ENCODE measurements around the gene PAPOLG. TPM values are rescaled to one million over a fixed set of nuclear protein-coding genes. Genes with fewer than 3 reads are reported as not detected.
A peak's percentile ranks its signal among the peaks of the same experiment; 100 is the strongest.

PAPOLG gene
- total RNA-seq, 5 donors from 2014 or later (not counting 1 experiment from before 2014, with no cell fraction given), result 20.6 to 34.8 (median 29.6) TPM

- no peak overlapping the region for H3K4me3 Mint-ChIP-seq
Measured at GRCh38 chr2:60717691-60718090, 38.4 kb upstream of the PAPOLG start.

GRCh38 chr2:60719331-60719730 lies 36.7 kb upstream of the PAPOLG start:
- Histone ChIP-seq H3K4me3 (ENCODE audit: control insufficient read depth in 1 of 2, extremely low read depth in 1 of 2, low read length in 1 of 2) (no peak overlapping the region), H3K9me3 (no peaks in the 10 kb centered on the region), H3K36me3 (ENCODE audit: control insufficient read depth in 2 of 2, extremely low read depth in 1 of 2, insufficient read depth in 1 of 2, low read length in 1 of 2) (no peaks in the 10 kb centered on the region), H3K4me1 (ENCODE audit: control insufficient read depth in 1 of 2, extremely low read depth in 1 of 2, insufficient read depth in 2 of 2, low read length in 2 of 2) (no peaks in the 10 kb centered on the region), H3K27me3 (replicated peaks in 1 of 2; ENCODE audit: control insufficient read depth in 2 of 2, extremely low read depth in 1 of 2, insufficient read depth in 2 of 2, low read length in 1 of 2) (peaks cover 0 to 2% of the 10 kb centered on the region in 2 experiments), H3K27ac (ENCODE audit: low read length) (no peak overlapping the region)
- H3K36me3 Mint-ChIP-seq, result no peaks in the 10 kb centered on the region
- H3K27me3 Mint-ChIP-seq, result no peaks in the 10 kb centered on the region
- ChIA-PET POLR2A (no interaction called here), CTCF (no interaction called here)
- no peak overlapping the region for H3K4me3 Mint-ChIP-seq
- H3K4me1 Mint-ChIP-seq, result no peaks in the 10 kb centered on the region
- ATAC-seq (replicated peaks in 1 of 4) (no peak), DNase-seq (no peak)
- no peak overlapping the region for H3K27ac Mint-ChIP-seq
- H3K9me3 Mint-ChIP-seq, result no peaks in the 10 kb centered on the region
- 0% methylated on average over 1 of the region's 7 CpGs for WGBS (ENCODE audit: insufficient coverage)

More at GRCh38 chr2:60717691-60718090, 38.4 kb upstream of the PAPOLG start:
- 52% methylated on average over 4 of the region's 5 CpGs for WGBS (ENCODE audit: insufficient coverage)
- ATAC-seq (replicated peaks in 1 of 4), result no peak
- Histone ChIP-seq H3K4me1 (ENCODE audit: control insufficient read depth in 1 of 2, extremely low read depth in 1 of 2, insufficient read depth in 2 of 2, low read length in 2 of 2) (no peaks in the 10 kb centered on the region), H3K27ac (ENCODE audit: low read length) (no peak overlapping the region), H3K9me3 (no peaks in the 10 kb centered on the region), H3K36me3 (ENCODE audit: control insufficient read depth in 2 of 2, extremely low read depth in 1 of 2, insufficient read depth in 1 of 2, low read length in 1 of 2) (no peaks in the 10 kb centered on the region), H3K27me3 (replicated peaks in 1 of 2; ENCODE audit: control insufficient read depth in 2 of 2, extremely low read depth in 1 of 2, insufficient read depth in 2 of 2, low read length in 1 of 2) (peaks cover 0 to 2% of the 10 kb centered on the region in 2 experiments), H3K4me3 (ENCODE audit: control insufficient read depth in 1 of 2, extremely low read depth in 1 of 2, low read length in 1 of 2) (no peak overlapping the region)
- Mint-ChIP-seq H3K27ac (no peak overlapping the region), H3K9me3 (no peaks in the 10 kb centered on the region), H3K36me3 (no peaks in the 10 kb centered on the region), H3K4me1 (no peaks in the 10 kb centered on the region), H3K27me3 (no peaks in the 10 kb centered on the region)
- ChIA-PET CTCF (no interaction called here), POLR2A (interaction anchor here in 1 of 2 donors (0.5 kb wide), 1 partner anchor 1499 kb away, joined by 9 read pairs; no protein-coding TSS in a partner anchor)
- DNase-seq, result no peak

- ATAC-seq (replicated peaks in 1 of 4), result no peak
- no peaks in the 10 kb centered on the region for H3K9me3 Mint-ChIP-seq
- CTCF ChIA-PET, result interaction anchor here (0.6 to 0.7 kb wide), 4 partner anchors 16 to 1984 kb away, joined by 3 read pairs; no protein-coding TSS in a partner anchor
Measured at GRCh38 chr2:60725466-60725865, 30.6 kb upstream of the PAPOLG start.

GRCh38 chr2:60728855-60729254 lies 27.2 kb upstream of the PAPOLG start:
- no peaks in the 10 kb centered on the region for H3K4me1 ChIP-seq (ENCODE audit: control insufficient read depth in 1 of 2, extremely low read depth in 1 of 2, insufficient read depth in 2 of 2, low read length in 2 of 2)
- no peaks in the 10 kb centered on the region for H3K9me3 Mint-ChIP-seq
- H3K4me3 Mint-ChIP-seq, result no peak overlapping the region
- H3K27ac Mint-ChIP-seq, result no peak overlapping the region
- H3K36me3 Mint-ChIP-seq, result no peaks in the 10 kb centered on the region
- WGBS (ENCODE audit: insufficient coverage), result no CpG with 5 or more reads among the region's 5 CpGs
- POLR2A ChIA-PET, result no interaction called here
- H3K27me3 Mint-ChIP-seq, result peaks cover 0 to 2% of the 10 kb centered on the region in 2 donors
- ATAC-seq (replicated peaks in 1 of 4) (no peak), DNase-seq (no peak)
- no peak overlapping the region for H3K27ac ChIP-seq (ENCODE audit: low read length)
- peaks cover 0 to 8% of the 10 kb centered on the region in 2 experiments for H3K27me3 ChIP-seq (replicated peaks in 1 of 2; ENCODE audit: control insufficient read depth in 2 of 2, extremely low read depth in 1 of 2, insufficient read depth in 2 of 2, low read length in 1 of 2)
- H3K36me3 ChIP-seq (ENCODE audit: control insufficient read depth in 2 of 2, extremely low read depth in 1 of 2, insufficient read depth in 1 of 2, low read length in 1 of 2), result no peaks in the 10 kb centered on the region
- H3K4me1 Mint-ChIP-seq, result no peaks in the 10 kb centered on the region
- H3K4me3 ChIP-seq (ENCODE audit: control insufficient read depth in 1 of 2, extremely low read depth in 1 of 2, low read length in 1 of 2), result no peak overlapping the region
- no peaks in the 10 kb centered on the region for H3K9me3 ChIP-seq
- CTCF ChIA-PET, result interaction anchor here in 1 of 2 donors (0.6 kb wide), 1 partner anchor 135 kb away, joined by 9 read pairs; no protein-coding TSS in a partner anchor

More at GRCh38 chr2:60725466-60725865, 30.6 kb upstream of the PAPOLG start:
- POLR2A ChIA-PET, result interaction anchor here in 1 of 2 donors (0.6 kb wide), 1 partner anchor 460 kb away, joined by 5 read pairs; no protein-coding TSS in a partner anchor
- DNase-seq, result no peak
- no peak overlapping the region for H3K4me3 ChIP-seq (ENCODE audit: control insufficient read depth in 1 of 2, extremely low read depth in 1 of 2, low read length in 1 of 2)
- no peak overlapping the region for H3K27ac ChIP-seq (ENCODE audit: low read length)
- WGBS (ENCODE audit: insufficient coverage), result 80% methylated on average over 2 of the region's 4 CpGs
- Mint-ChIP-seq H3K4me3 (no peak overlapping the region), H3K27ac (no peak overlapping the region), H3K36me3 (no peaks in the 10 kb centered on the region), H3K27me3 (no peaks in the 10 kb centered on the region), H3K4me1 (no peaks in the 10 kb centered on the region)
- H3K27me3 ChIP-seq (replicated peaks in 1 of 2; ENCODE audit: control insufficient read depth in 2 of 2, extremely low read depth in 1 of 2, insufficient read depth in 2 of 2, low read length in 1 of 2), result peaks cover 0 to 2% of the 10 kb centered on the region in 2 experiments
- no peaks in the 10 kb centered on the region for H3K36me3 ChIP-seq (ENCODE audit: control insufficient read depth in 2 of 2, extremely low read depth in 1 of 2, insufficient read depth in 1 of 2, low read length in 1 of 2)
- no peaks in the 10 kb centered on the region for H3K9me3 ChIP-seq
- no peaks in the 10 kb centered on the region for H3K4me1 ChIP-seq (ENCODE audit: control insufficient read depth in 1 of 2, extremely low read depth in 1 of 2, insufficient read depth in 2 of 2, low read length in 2 of 2)

GRCh38 chr2:60735496-60736250 lies 20.4 kb upstream of the PAPOLG start:
- Histone ChIP-seq H3K4me3 (ENCODE audit: control insufficient read depth in 1 of 2, extremely low read depth in 1 of 2, low read length in 1 of 2) (peak overlapping the region; percentile 18 to 20), H3K27me3 (replicated peaks in 1 of 2; ENCODE audit: control insufficient read depth in 2 of 2, extremely low read depth in 1 of 2, insufficient read depth in 2 of 2, low read length in 1 of 2) (peaks cover 0 to 26% of the 10 kb centered on the region in 2 experiments), H3K27ac (ENCODE audit: low read length) (no peak overlapping the region), H3K9me3 (no peaks in the 10 kb centered on the region), H3K4me1 (ENCODE audit: control insufficient read depth in 1 of 2, extremely low read depth in 1 of 2, insufficient read depth in 2 of 2, low read length in 2 of 2) (no peaks in the 10 kb centered on the region), H3K36me3 (ENCODE audit: control insufficient read depth in 2 of 2, extremely low read depth in 1 of 2, insufficient read depth in 1 of 2, low read length in 1 of 2) (no peaks in the 10 kb centered on the region)
- CTCF ChIA-PET, result interaction anchor here in 1 of 2 donors (1.0 kb wide), 1 partner anchor 30 kb away, joined by 3 read pairs; no protein-coding TSS in a partner anchor
- Mint-ChIP-seq H3K27me3 (peaks cover 25 to 37% of the 10 kb centered on the region in 2 donors), H3K4me3 (peak overlapping the region; percentile 80 to 88 (median 83)), H3K27ac (no peak overlapping the region), H3K4me1 (peaks cover 2 to 8% (median 7%) of the 10 kb centered on the region in 3 donors), H3K36me3 (peaks cover 3% of the 10 kb centered on the region), H3K9me3 (no peaks in the 10 kb centered on the region)
- POLR2A ChIA-PET, result interaction anchor here (0.5 to 0.8 kb wide), 3 partner anchors 272 to 1465 kb away, joined by 3 to 7 read pairs (median 3); partner anchors contain the start of gene XPO1 (in 1 of the 2)
- under 1% methylated on average over 28 of the region's 46 CpGs for WGBS (ENCODE audit: insufficient coverage)
- DNase-seq (peak in 33 of 35 experiments; percentile 11 to 62 (median 42)), ATAC-seq (replicated peaks in 1 of 4) (peak; percentile 73 to 89 (median 84))

- no peak overlapping the region for H3K27ac ChIP-seq (ENCODE audit: low read length)
- H3K9me3 ChIP-seq, result no peaks in the 10 kb centered on the region
- H3K4me1 Mint-ChIP-seq, result peaks cover 2 to 8% (median 7%) of the 10 kb centered on the region in 3 donors
- POLR2A ChIA-PET, result no interaction called here
- DNase-seq (no peak), ATAC-seq (replicated peaks in 1 of 4) (no peak)
- H3K4me1 ChIP-seq (ENCODE audit: control insufficient read depth in 1 of 2, extremely low read depth in 1 of 2, insufficient read depth in 2 of 2, low read length in 2 of 2), result no peaks in the 10 kb centered on the region
- H3K27me3 Mint-ChIP-seq, result peaks cover 25 to 35% of the 10 kb centered on the region in 2 donors
- H3K9me3 Mint-ChIP-seq, result no peaks in the 10 kb centered on the region
- no peak overlapping the region for H3K27ac Mint-ChIP-seq
- H3K4me3 ChIP-seq (ENCODE audit: control insufficient read depth in 1 of 2, extremely low read depth in 1 of 2, low read length in 1 of 2), result no peak overlapping the region
- H3K36me3 ChIP-seq (ENCODE audit: control insufficient read depth in 2 of 2, extremely low read depth in 1 of 2, insufficient read depth in 1 of 2, low read length in 1 of 2), result no peaks in the 10 kb centered on the region
- H3K4me3 Mint-ChIP-seq, result no peak overlapping the region
- H3K36me3 Mint-ChIP-seq, result peaks cover 3% of the 10 kb centered on the region
- H3K27me3 ChIP-seq (replicated peaks in 1 of 2; ENCODE audit: control insufficient read depth in 2 of 2, extremely low read depth in 1 of 2, insufficient read depth in 2 of 2, low read length in 1 of 2), result peaks cover 0 to 21% of the 10 kb centered on the region in 2 experiments
- CTCF ChIA-PET, result no interaction called here
- WGBS (ENCODE audit: insufficient coverage), result 93% methylated on average over 1 of the region's 3 CpGs
Measured at GRCh38 chr2:60738679-60739078, 17.4 kb upstream of the PAPOLG start.

Data from T-cell (primary cell).